KOPT-K1 (cell line): ENCODE data around the gene ADCY5.

Experiments used
- H3K27ac ChIP-seq: fragments of 200-600 bp; sonication (generic); 2 replicates; pipeline ENCODE4 v1.5.1; 2016; ENCODE audit warnings: antibody characterized with exemption, mild to moderate bottlenecking, low read depth, low read length; ENCODE audit not compliant: poor library complexity, severe bottlenecking
- H3K36me3 ChIP-seq: fragments of 200-600 bp; sonication (generic); 2 replicates; pipeline ENCODE4 v1.5.1; 2017; ENCODE audit warnings: antibody characterized with exemption, mild to moderate bottlenecking, low read length, moderate library complexity; ENCODE audit not compliant: insufficient read depth
- H3K9me3 ChIP-seq: fragments of 200-600 bp; sonication (generic); 2 replicates; pipeline ENCODE4 v1.5.1; 2017; ENCODE audit warnings: antibody characterized with exemption, low read length, mild to moderate bottlenecking; ENCODE audit not compliant: insufficient read depth, poor library complexity, severe bottlenecking

Gene ADCY5

DNA sequence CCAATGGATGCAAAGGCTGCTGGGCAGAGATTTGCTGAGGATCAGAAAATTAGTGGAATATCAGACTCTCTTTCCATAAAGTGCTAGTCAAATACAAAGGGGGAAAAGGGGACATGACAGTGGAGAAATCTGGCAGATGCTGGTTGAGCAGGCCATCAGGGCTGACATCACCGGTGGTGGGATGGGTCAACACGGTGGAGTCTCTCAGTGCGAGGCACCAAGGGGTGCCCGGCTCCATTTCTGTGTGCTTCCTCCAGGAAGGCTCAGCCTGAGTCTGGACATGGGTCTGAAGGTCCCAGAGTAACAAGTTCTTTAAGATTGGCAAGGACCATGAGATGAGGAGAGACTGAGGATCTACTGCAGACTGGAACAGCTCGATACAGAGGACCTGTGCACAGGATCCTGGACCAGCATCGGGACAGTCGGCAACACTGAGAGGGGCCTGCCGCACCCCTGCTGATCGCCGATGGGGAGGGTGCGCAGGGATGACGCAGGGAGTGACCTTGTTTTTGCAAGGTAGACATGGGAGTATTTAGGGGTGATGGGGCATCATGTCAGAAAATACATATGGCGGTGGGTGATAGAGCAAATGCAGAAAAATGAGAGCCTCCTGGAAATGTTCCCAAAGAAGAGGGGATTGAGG lies 154.5 kb downstream of the ADCY5 start:
- H3K9me3 ChIP-seq, result no peaks in the 10 kb centered on the region
- H3K36me3 ChIP-seq, result no peaks in the 10 kb centered on the region
- H3K27ac ChIP-seq, result no peak overlapping the region

DNA sequence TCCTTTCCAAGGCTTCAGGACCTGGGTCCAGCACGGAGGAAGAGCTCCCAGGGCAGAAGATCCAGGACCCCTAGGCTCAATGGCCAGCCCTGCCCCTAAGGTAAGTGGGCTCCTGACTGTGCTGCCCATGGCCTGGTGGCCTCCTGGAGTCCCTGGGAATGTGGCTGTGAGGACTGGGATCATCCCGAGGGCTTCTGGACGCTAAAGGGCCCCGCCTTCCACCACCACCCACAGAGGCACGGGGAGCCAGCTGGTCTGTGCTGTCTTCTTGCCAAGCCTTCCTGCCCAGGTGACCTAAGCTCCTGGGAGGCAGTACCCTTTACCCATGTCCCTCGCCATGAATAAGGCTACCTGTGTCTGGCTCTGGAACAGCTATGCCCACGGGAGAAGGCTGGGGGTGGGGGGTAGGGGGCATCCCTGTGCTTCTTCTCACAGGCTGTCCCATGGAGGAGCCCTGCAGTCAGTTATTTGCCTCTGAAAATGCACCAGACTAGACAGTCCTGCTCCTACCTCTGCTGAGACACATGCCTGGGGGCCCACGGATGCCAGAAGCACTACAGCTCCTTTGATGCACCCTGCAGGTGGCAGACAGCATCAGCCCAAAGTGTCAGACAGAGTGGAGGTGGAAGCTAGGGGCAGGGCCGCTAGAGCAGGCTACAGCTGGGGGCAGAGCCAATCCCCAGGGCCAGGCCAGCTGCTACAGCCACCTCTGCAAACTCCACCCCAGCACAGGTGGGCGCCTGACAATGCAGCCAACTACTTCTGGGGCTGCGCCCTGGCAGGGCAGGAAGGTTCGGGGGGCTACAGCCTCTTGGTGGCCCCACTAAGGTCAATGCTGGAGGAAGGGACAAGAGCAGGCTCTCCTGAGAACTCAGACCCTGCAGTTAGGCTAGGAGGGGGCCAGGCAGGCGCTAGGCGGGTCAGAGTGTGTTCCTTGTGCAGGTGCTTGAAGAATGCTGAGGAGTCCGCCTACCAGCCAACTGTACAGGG lies 156.3 kb downstream of the ADCY5 start:
- Histone ChIP-seq H3K27ac (no peak overlapping the region), H3K36me3 (no peaks in the 10 kb centered on the region)

DNA sequence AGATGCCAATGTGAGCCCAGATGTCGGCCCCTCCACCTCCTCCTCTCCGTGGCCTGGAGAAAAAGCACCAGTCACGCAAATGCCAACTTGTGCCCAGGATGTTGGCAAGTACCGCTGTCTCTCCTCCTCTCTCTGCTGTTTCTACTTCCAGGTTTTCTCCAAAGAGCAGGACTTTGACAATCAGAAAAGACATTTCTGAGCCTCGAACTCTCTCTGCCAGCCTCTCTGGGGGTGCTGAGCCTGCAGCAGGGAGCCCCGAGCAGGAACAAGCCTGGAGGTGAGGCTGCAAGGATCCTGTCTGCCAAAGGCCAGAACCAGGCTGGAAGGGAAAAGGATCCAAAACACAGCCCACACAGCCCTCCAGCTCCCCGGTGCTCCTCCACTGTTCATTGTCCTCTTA lies 157.5 kb downstream of the ADCY5 start:
- Histone ChIP-seq H3K9me3 (no peaks in the 10 kb centered on the region), H3K27ac (no peak overlapping the region), H3K36me3 (no peaks in the 10 kb centered on the region)

More for the DNA sequence above, 156.3 kb downstream of the ADCY5 start:
- H3K9me3 ChIP-seq, result no peaks in the 10 kb centered on the region

DNA sequence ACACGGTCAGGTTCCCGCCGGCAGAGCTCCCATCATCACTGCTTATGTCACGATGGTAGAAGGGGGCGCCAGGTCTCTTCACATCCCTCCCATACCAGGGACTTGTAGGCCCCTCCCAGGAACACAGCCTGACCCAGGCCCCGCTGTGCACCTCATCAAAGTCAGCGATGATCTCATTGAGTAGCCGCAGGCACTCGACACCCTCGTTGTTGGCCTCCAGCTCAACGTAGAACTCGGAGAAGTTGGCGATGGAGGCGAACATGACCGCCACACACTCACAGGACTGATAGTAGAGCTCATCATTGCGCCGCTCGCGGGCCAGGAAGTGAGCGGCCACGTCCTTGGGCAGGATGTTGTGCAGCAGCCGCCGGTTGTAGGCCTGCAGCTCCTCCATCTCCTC lies 157.9 kb downstream of the ADCY5 start:
- Histone ChIP-seq H3K36me3 (no peaks in the 10 kb centered on the region), H3K9me3 (no peaks in the 10 kb centered on the region), H3K27ac (no peak overlapping the region)

DNA sequence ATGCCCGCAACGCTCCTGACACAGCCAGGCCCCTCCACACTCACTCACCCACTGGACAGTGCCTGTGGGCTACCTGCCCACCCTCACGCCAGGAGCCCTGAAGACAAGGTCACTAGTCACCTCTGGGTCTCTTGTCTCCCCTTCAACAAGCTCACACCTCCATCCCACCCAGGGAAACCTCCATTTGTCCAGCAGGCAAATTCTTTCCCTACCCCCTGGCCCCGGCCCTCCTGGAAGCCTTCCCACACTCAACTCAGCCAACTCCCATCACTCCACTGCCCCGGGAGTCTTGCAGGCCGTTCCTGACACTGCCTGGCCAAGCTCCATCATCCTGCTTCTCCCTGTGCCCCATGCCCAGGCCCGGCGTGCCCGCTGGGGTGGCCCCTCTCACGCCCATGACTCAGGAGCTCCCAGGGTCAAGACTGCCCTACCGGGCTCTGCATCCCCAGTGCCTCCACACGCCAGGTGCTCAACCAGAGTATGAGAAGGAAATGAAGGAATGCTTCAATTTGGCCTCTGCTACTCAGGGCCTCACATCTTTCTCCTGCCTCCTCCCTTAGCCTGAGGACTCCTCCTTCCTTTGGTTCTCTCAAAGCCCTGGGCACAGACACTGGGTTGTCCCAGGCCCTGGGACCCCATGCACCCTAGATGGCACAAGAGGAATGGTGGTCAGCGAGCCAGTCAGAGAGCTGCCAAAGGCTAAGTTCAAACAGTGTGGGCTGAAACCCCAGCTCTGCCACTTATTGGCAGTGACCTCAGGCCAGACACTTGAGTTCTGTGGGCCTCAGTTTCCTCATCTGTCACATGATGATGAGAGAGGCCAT lies 158.6 kb downstream of the ADCY5 start:
- Histone ChIP-seq H3K9me3 (no peaks in the 10 kb centered on the region), H3K27ac (no peak overlapping the region), H3K36me3 (no peaks in the 10 kb centered on the region)

GRCh38 chr3:123289391-123290106 lies 159.3 kb downstream of the ADCY5 start:
- Histone ChIP-seq H3K27ac (no peak overlapping the region), H3K36me3 (no peaks in the 10 kb centered on the region), H3K9me3 (no peaks in the 10 kb centered on the region)

DNA sequence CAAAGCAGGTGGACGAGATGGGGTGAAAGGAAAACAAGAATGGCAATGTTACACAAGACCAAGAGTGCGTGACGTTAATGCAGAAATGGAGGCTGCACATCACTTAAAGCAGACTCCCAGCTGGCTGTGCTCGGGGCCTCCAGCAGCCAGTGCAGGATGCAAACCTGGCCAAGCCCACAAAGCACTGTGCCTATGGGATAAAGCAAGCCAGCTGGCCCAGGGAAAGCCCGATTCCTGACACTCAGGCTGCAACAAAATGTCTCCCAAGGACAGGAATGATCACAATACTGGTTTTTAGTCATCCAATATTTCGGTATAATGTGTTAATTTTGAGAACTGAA lies 161.0 kb downstream of the ADCY5 start:
- Histone ChIP-seq H3K27ac (no peak overlapping the region), H3K36me3 (no peaks in the 10 kb centered on the region), H3K9me3 (no peaks in the 10 kb centered on the region)

GRCh38 chr3:123287051-123287961 lies 161.6 kb downstream of the ADCY5 start:
- H3K27ac ChIP-seq, result no peak overlapping the region
- no peaks in the 10 kb centered on the region for H3K36me3 ChIP-seq

DNA sequence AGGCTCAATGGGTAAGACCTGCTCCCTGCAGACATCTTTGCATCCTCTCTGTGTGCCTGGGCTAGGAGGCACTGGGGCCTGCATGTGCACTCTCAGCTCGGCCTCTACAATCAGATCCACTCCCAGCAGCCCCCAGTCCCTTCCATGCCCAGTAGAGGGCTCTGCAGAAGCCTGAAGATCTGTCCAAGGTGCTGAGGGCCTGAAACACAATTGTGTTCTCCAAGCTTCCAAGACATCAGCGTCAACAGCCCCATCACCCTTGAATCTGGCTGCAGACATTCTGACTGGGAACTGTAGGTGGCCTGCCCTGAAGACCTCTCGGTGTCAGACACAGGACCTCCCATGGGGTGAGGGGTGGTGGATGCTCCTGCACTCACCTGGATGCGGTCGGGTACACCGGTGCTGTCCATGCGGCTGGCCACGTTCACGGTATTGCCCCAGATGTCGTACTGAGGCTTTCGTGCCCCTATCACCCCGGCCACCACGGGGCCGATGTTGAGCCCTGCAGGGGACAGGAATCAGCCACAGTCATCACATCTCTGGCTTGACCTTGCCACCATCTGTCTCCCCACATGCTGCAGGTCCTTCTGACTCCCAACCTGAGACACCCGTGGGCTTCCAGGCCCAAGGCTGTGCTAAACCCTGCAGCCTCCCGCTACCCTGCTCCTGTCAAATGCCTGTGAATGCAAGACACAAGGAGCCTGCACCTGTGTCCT lies 162.4 kb downstream of the ADCY5 start:
- H3K27ac ChIP-seq, result no peak overlapping the region
- no peaks in the 10 kb centered on the region for H3K9me3 ChIP-seq
- no peaks in the 10 kb centered on the region for H3K36me3 ChIP-seq

More at GRCh38 chr3:123287051-123287961, 161.6 kb downstream of the ADCY5 start:
- no peaks in the 10 kb centered on the region for H3K9me3 ChIP-seq

GRCh38 chr3:123285931-123286307 lies 163.0 kb downstream of the ADCY5 start:
- Histone ChIP-seq H3K36me3 (no peaks in the 10 kb centered on the region), H3K27ac (no peak overlapping the region), H3K9me3 (no peaks in the 10 kb centered on the region)

- Histone ChIP-seq H3K36me3 (no peaks in the 10 kb centered on the region), H3K27ac (no peak overlapping the region)
These were observed 163.4 kb downstream of the ADCY5 start for GRCh38 chr3:123285479-123285878.

GRCh38 chr3:123285066-123285465 lies 163.8 kb downstream of the ADCY5 start:
- H3K27ac ChIP-seq, result no peak overlapping the region
- H3K36me3 ChIP-seq, result no peaks in the 10 kb centered on the region
- no peaks in the 10 kb centered on the region for H3K9me3 ChIP-seq

More at GRCh38 chr3:123285479-123285878, 163.4 kb downstream of the ADCY5 start:
- no peaks in the 10 kb centered on the region for H3K9me3 ChIP-seq

DNA sequence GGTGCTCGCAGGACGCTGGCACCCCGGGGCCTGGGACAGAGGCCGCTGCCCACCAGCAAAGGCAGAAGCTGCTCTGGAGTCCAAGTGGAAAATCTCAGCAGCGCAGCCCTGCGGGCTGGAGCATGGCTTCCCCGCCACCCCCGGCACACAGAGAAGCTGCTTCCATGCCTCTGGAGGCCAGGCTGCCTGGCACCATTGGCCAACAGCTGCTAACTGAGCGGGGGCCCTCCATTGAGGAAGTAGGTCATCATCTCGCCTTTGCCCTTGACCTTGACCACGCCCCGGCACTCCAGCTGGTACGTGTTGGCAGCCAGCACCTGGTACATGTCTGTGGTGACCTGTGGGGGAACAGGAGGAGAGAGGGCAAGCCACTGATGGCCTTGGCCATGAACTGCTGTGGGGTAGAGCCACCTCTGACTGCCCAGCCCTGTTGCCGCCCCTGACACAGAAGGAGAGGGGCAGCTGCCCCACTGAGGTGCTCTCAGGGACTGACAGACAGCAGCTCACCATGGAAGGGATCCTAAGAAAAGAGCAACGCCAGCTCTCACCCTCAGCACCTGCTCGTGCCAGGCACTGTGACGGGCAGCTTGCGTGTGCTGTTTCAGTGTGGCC lies 164.4 kb downstream of the ADCY5 start:
- Histone ChIP-seq H3K27ac (no peak overlapping the region), H3K36me3 (no peaks in the 10 kb centered on the region), H3K9me3 (no peaks in the 10 kb centered on the region)
